ENCODE results near the gene BLID. TPM values are rescaled to one million over a fixed set of nuclear protein-coding genes. Genes with fewer than 3 reads are reported as not detected.

The BLID gene
- polyA plus RNA-seq, 1 donor from 2014 or later, result not detected

DNA sequence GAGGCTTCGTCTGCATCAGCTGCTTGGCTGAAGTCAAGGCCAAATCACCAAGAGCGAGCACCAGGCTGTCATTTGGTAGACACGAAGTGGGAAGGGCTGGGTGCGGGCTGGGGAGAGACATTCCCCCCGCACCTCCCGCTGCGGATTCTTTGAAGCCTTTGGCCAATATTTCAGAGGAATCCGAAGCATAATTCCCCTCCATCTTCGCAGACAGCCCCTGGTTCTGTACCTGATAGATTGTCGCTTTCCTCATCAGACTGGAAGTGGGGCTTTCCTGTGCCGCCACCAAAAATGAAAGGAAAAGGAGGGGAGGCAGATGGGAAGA lies 15.3 kb downstream of the BLID start:
- peak overlapping the region; percentile 37 for H3K4me2 ChIP-seq (ENCODE audit: low read length)
- peaks cover 4% of the 10 kb centered on the region for H3F3A ChIP-seq (ENCODE audit: insufficient read depth, low read length, poor library complexity, severe bottlenecking)
- TF ChIP-seq, protein P1, sequence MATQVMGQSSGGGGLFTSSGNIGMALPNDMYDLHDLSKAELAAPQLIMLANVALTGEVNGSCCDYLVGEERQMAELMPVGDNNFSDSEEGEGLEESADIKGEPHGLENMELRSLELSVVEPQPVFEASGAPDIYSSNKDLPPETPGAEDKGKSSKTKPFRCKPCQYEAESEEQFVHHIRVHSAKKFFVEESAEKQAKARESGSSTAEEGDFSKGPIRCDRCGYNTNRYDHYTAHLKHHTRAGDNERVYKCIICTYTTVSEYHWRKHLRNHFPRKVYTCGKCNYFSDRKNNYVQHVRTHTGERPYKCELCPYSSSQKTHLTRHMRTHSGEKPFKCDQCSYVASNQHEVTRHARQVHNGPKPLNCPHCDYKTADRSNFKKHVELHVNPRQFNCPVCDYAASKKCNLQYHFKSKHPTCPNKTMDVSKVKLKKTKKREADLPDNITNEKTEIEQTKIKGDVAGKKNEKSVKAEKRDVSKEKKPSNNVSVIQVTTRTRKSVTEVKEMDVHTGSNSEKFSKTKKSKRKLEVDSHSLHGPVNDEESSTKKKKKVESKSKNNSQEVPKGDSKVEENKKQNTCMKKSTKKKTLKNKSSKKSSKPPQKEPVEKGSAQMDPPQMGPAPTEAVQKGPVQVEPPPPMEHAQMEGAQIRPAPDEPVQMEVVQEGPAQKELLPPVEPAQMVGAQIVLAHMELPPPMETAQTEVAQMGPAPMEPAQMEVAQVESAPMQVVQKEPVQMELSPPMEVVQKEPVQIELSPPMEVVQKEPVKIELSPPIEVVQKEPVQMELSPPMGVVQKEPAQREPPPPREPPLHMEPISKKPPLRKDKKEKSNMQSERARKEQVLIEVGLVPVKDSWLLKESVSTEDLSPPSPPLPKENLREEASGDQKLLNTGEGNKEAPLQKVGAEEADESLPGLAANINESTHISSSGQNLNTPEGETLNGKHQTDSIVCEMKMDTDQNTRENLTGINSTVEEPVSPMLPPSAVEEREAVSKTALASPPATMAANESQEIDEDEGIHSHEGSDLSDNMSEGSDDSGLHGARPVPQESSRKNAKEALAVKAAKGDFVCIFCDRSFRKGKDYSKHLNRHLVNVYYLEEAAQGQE (IDR thresholded peaks at IDR 0.05; ENCODE audit: borderline replicate concordance), result no peak
- TF ChIP-seq SMC3 (conservative IDR thresholded peaks at IDR 0.05; ENCODE audit: poor library complexity) (no peak), POLR2AphosphoS5 (IDR thresholded peaks at IDR 0.05) (peak; percentile 13)
- H3K79me2 ChIP-seq (replicated peaks; ENCODE audit: insufficient read depth, low read length), result peaks cover 58% of the 10 kb centered on the region
- no peaks in the 10 kb centered on the region for H3K9me3 ChIP-seq (ENCODE audit: low read length)
- peak overlapping the region; percentile 56 for H2AFZ ChIP-seq (ENCODE audit: low read depth, low read length)
- H3K9me2 ChIP-seq (ENCODE audit: insufficient read depth, low read length), result no peaks in the 10 kb centered on the region
- H3K4me3 ChIP-seq (ENCODE audit: low read length), result peak overlapping the region; percentile 71
- H3K27me3 ChIP-seq (ENCODE audit: insufficient read depth, low read depth, low read length), result no peaks in the 10 kb centered on the region
- no peaks in the 10 kb centered on the region for H4K20me1 ChIP-seq (ENCODE audit: insufficient read depth)
- H3K36me3 ChIP-seq (ENCODE audit: insufficient read depth, low read length), result no peaks in the 10 kb centered on the region
- H3K27ac ChIP-seq (ENCODE audit: low read length), result peak overlapping the region; percentile 99
- H3K9ac ChIP-seq (ENCODE audit: low read length), result peak overlapping the region; percentile 93

DNA sequence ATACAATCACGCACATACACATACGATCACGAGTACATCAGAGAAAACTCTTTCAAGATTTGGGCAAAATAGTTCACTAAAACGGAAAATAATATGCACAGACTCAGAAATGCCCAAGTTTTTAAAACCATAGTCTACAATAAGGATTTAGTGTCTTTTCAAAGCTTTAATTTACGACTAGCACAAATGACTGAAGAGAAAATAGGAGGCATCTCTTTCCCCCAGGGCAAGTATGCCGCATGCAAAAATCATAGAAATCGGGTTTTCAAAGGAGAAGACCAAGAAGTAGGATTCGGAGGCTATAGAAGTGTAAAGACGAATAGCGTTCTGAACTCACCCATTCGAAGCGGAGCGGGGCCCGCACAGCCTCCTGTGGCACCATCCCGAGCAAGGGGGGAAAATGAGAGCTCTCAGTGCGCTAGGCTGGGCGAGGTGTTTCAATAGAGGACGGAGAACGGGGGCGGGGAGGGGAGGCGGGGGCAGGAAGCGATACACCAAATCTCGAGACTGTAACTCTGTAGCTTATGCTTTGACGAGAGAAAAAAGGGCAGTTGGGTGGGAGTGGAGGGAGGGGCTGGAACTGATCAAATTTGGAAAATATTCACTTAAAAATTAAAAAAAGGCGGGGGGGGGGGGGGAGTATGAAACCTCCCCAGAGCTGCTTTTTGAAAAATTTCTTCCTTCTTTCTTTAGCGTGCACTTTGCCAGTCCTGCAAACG lies 15.8 kb downstream of the BLID start:
- Histone ChIP-seq H3K79me2 (replicated peaks; ENCODE audit: insufficient read depth, low read length) (peaks cover 63% of the 10 kb centered on the region), H3K9me2 (ENCODE audit: insufficient read depth, low read length) (no peaks in the 10 kb centered on the region), H2AFZ (ENCODE audit: low read depth, low read length) (no peak overlapping the region), H4K20me1 (ENCODE audit: insufficient read depth) (no peaks in the 10 kb centered on the region), H3K4me2 (ENCODE audit: low read length) (peak overlapping the region; percentile 37), H3K9me3 (ENCODE audit: low read length) (no peaks in the 10 kb centered on the region), H3K27me3 (ENCODE audit: insufficient read depth, low read depth, low read length) (no peaks in the 10 kb centered on the region), H3K36me3 (ENCODE audit: insufficient read depth, low read length) (no peaks in the 10 kb centered on the region), H3K27ac (ENCODE audit: low read length) (peak overlapping the region; percentile 99), H3F3A (ENCODE audit: insufficient read depth, low read length, poor library complexity, severe bottlenecking) (peaks cover 4% of the 10 kb centered on the region), H3K9ac (ENCODE audit: low read length) (peak overlapping the region; percentile 93), H3K4me3 (ENCODE audit: low read length) (peak overlapping the region; percentile 71)
- TF ChIP-seq RAD21 (conservative IDR thresholded peaks at IDR 0.05) (peak; percentile 7), EP300 (conservative IDR thresholded peaks at IDR 0.05; ENCODE audit: poor library complexity, severe bottlenecking) (no peak), MXI1 (conservative IDR thresholded peaks at IDR 0.05; ENCODE audit: poor library complexity, severe bottlenecking) (no peak), SMC3 (conservative IDR thresholded peaks at IDR 0.05; ENCODE audit: poor library complexity) (no peak), POLR2AphosphoS5 (IDR thresholded peaks at IDR 0.05) (no peak), TAF1 (IDR thresholded peaks at IDR 0.05; ENCODE audit: low read depth) (no peak), EZH2 (IDR thresholded peaks at IDR 0.05; ENCODE audit: borderline replicate concordance, insufficient read depth, low read length, poor library complexity, severe bottlenecking) (no peak), CTCF (IDR thresholded peaks at IDR 0.05; ENCODE audit: poor library complexity, severe bottlenecking) (no peak)
- TF ChIP-seq, protein P1 (IDR thresholded peaks at IDR 0.05; ENCODE audit: borderline replicate concordance), result peak; percentile 15

Data from neural cell (in vitro differentiated cells).